ENCODE measurements around the gene SDK1.

Gene SDK1

DNA sequence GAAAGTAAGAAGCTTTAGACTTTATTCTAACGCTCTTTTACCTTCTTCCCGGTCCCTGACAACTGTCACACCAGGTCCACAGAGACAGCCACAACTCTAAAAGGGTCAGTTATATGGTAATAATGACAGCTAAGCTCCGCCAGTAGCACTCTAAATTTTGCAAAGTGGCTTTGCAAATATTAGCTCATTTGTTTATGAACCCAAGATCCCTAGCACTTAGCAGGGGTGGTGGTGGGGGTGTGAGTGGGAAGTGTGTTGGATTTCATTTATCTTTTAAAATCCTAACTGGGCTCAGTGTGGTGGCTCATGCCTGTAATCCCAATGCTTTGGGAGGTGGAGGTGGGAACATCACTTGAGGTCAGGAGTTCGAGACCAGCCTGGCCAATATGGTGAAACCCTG is 34.8 kb upstream of the SDK1 start:
- no peak overlapping the region for H3K4me3 ChIP-seq (ENCODE audit: low read length)
- TF ChIP-seq, protein P1, sequence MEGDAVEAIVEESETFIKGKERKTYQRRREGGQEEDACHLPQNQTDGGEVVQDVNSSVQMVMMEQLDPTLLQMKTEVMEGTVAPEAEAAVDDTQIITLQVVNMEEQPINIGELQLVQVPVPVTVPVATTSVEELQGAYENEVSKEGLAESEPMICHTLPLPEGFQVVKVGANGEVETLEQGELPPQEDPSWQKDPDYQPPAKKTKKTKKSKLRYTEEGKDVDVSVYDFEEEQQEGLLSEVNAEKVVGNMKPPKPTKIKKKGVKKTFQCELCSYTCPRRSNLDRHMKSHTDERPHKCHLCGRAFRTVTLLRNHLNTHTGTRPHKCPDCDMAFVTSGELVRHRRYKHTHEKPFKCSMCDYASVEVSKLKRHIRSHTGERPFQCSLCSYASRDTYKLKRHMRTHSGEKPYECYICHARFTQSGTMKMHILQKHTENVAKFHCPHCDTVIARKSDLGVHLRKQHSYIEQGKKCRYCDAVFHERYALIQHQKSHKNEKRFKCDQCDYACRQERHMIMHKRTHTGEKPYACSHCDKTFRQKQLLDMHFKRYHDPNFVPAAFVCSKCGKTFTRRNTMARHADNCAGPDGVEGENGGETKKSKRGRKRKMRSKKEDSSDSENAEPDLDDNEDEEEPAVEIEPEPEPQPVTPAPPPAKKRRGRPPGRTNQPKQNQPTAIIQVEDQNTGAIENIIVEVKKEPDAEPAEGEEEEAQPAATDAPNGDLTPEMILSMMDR (conservative IDR thresholded peaks at IDR 0.05; ENCODE audit: low read length), result no peak
- no peak for DNase-seq (ENCODE audit: low read depth)

DNA sequence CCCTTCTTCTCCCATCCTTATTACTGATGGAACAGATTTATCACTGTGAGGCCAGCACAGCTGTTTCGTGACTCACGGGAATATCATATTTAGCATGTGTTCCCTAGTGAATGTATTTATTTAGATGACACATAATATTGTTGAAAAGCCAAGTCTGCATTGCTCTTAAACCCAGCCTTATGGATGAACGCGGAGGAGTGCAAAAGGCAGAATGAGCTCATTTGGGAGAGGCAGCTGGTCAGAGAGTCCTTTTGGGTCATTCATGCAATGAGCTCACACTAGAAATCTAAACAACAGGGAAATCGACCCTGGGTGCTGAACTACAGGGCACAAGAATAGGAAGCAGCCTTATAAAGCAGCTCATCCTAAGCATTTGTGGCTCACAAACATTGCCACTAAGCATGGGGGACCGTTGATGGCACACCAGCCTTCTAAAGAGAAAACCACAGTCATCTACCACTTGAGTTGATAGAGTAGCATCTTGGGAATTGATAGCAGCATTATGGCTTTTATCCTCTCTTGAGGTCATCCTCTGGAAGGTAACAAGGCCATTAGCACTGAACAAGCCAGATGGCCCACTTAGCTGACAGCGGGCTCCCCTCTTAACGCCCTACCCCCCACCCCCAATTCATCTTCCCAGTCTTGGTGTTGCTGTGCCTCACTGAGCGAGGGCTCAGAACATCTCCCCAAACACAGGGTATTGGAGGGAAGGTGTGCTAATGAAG is 32.9 kb upstream of the SDK1 start:
- TF ChIP-seq, protein P1 (conservative IDR thresholded peaks at IDR 0.05; ENCODE audit: low read length), result no peak
- no peak for DNase-seq (ENCODE audit: low read depth)
- no peak overlapping the region for H3K4me3 ChIP-seq (ENCODE audit: low read length)

DNA sequence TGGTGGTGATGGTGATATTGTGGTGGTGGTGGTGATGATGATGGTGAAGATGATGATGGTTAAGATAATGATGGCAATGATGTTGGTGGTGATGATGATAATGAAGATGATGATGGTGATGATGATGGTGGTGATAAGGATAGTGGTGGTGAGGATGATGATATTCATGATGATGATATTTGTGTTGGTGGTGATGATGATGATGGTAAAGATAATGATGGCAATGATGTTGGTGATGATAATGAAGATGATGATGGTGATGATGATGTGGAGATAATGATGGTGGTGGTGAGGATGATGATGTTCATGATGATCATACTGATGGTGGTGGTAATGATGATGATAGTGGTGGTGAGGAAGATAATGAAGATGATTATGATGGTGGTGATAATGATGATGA is 30.7 kb upstream of the SDK1 start:
- H3K4me3 ChIP-seq (ENCODE audit: low read length), result no peak overlapping the region
- no peak for DNase-seq (ENCODE audit: low read depth)
- TF ChIP-seq, protein P1 (conservative IDR thresholded peaks at IDR 0.05; ENCODE audit: low read length), result no peak

DNA sequence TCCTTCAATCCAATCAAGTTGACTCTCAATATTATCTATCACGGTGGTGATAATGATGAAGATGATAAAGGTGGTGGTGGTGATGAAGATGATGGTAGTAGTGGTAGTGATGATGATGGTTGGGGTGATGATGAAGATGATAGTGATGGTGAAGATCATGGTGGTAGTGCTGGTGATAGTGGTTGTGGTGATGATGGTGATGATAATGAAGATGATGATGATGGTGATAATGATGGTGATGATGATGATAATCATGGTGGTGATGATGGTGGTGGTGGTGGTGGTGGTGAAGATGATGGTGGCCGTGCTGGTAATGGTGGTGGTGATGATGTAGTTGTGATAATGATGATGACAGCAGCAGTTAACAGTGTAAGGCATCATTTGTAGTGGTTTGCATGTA is 29.8 kb upstream of the SDK1 start:
- TF ChIP-seq, protein P1 (conservative IDR thresholded peaks at IDR 0.05; ENCODE audit: low read length), result no peak
- no peak for DNase-seq (ENCODE audit: low read depth)
- H3K4me3 ChIP-seq (ENCODE audit: low read length), result no peak overlapping the region

DNA sequence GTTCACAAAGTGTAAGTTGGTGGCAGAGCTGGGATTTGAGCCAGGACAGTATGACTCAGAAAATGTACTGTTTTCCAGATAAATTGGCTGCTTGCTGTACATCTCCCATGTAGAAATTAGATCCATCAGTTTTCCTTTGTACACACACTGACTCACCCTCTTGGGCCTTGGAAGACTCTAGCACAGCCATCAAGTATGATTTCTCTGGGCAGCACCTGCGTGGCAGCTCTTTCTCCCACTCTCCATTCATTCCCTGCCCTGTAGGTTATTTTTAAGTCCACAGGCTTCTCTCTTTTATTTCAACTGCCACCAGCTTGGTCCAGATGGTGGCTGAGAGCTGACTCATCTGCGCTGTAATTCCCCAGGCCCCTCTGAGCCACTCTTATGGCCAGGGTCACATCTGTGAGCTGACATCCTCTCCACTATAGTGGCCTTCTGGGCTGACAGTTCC is 28.3 kb upstream of the SDK1 start:
- no peak overlapping the region for H3K4me3 ChIP-seq (ENCODE audit: low read length)
- TF ChIP-seq, protein P1 (conservative IDR thresholded peaks at IDR 0.05; ENCODE audit: low read length), result no peak
- DNase-seq (ENCODE audit: low read depth), result no peak

DNA sequence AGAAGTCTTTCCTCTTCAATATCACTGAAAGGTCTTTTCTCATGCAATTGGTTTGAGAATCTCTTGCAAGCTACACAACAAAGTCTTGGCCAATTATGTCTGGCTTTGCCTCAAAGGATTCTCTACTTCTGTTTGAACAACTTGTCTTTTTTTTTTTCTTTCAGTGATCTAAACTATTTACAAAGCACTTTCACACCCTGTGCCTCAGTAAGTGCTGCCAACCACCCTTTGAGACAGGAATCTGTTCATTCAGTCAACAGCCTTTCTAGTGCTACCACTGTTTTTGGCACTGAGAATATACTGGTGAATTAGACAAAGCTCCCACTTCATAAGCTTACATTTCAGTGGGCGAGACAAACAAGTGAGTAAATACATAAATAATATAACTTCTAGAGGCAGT is 26.9 kb upstream of the SDK1 start:
- TF ChIP-seq, protein P1 (conservative IDR thresholded peaks at IDR 0.05; ENCODE audit: low read length), result no peak
- no peak for DNase-seq (ENCODE audit: low read depth)
- no peak overlapping the region for H3K4me3 ChIP-seq (ENCODE audit: low read length)

Measured in AG10803 (cell line).